ENCODE results near the gene TET2. TPM values are rescaled to one million over a fixed set of nuclear protein-coding genes. Genes with fewer than 3 reads are reported as not detected.

TET2 gene
- total RNA-seq (2022; extraction: Qiagen RNA extraction), result 1.6 to 2.4 TPM (median 2.2 TPM) in 5 replicates

GRCh38 chr4:105146276-105147015 lies at the start of gene TET2:
Gene TET2, plus strand, starts transcription at chr4:105146876. Its CDS starts 87,067 bp downstream, at chr4:105233943.

